Measurements from ENCODE around the gene LMLN. TPM values are rescaled to one million over a fixed set of nuclear protein-coding genes. Genes with fewer than 3 reads are reported as not detected.
A peak's percentile ranks its signal among the peaks of the same experiment; 100 is the strongest.
"Not testable (repeated sequence)": the region's sequence is repeated elsewhere in the genome, so short reads cannot be mapped to it uniquely, and the experiment has no call there.

LMLN gene, protein sequence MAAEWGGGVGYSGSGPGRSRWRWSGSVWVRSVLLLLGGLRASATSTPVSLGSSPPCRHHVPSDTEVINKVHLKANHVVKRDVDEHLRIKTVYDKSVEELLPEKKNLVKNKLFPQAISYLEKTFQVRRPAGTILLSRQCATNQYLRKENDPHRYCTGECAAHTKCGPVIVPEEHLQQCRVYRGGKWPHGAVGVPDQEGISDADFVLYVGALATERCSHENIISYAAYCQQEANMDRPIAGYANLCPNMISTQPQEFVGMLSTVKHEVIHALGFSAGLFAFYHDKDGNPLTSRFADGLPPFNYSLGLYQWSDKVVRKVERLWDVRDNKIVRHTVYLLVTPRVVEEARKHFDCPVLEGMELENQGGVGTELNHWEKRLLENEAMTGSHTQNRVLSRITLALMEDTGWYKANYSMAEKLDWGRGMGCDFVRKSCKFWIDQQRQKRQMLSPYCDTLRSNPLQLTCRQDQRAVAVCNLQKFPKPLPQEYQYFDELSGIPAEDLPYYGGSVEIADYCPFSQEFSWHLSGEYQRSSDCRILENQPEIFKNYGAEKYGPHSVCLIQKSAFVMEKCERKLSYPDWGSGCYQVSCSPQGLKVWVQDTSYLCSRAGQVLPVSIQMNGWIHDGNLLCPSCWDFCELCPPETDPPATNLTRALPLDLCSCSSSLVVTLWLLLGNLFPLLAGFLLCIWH
- 1 to 10 TPM; 2.6 to 4.2 TPM for total RNA-seq

DNA sequence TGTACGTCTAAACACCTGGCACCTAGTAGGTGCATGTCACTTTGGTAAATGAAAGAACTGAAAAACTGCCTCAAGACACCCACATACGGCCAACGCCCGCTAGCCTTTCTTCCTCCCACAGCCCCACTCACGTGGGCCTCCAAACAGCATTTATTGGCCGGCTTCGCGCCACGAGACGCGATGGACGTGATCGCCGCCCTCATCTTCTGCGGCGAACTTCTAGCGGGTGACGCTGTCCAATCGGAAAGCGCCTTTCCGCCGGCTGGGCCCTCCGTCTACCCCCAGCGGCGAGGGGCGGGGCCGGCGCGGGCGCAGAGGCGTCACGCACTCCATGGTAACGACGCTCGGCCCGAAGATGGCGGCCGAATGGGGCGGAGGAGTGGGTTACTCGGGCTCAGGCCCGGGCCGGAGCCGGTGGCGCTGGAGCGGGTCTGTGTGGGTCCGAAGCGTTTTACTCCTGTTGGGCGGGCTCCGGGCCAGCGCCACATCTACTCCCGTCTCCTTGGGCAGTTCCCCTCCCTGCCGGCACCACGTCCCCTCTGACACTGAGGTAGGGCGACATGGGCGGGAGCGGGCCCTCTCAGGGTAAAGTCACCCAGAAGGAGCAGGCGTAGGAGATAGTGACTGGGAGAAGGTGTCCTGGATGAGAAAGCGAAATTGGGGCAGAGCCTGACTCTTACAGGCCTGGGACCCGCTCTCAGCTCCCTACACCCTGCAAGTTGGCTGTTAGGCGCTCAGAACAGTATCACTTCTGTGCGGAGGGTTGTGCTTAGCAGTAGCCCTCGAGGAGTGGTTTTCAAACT lies at the start of gene LMLN:
Gene LMLN (plus strand): TSS at position 327 of the 803 bp plus-strand sequence. CDS start 29 bp downstream, at position 356.
- Mint-ChIP-seq H3K4me3 (peak within 1 kb of the TSS; percentile 86), H3K27me3 (no peaks in the 10 kb centered on the region), H3K9me3 (no peaks in the 10 kb centered on the region), H3K4me1 (ENCODE audit: low read depth in 2 of 2) (peaks cover 42 to 50% of the 10 kb centered on the region in 2 donors), H3K27ac (peak within 1 kb of the TSS; percentile 88 to 91), H3K36me3 (peaks cover 10% of the 10 kb centered on the region)
- ATAC-seq, result peak; percentile 98 to 99
- peak; percentile 97 for DNase-seq (ENCODE audit: low spot score)

DNA sequence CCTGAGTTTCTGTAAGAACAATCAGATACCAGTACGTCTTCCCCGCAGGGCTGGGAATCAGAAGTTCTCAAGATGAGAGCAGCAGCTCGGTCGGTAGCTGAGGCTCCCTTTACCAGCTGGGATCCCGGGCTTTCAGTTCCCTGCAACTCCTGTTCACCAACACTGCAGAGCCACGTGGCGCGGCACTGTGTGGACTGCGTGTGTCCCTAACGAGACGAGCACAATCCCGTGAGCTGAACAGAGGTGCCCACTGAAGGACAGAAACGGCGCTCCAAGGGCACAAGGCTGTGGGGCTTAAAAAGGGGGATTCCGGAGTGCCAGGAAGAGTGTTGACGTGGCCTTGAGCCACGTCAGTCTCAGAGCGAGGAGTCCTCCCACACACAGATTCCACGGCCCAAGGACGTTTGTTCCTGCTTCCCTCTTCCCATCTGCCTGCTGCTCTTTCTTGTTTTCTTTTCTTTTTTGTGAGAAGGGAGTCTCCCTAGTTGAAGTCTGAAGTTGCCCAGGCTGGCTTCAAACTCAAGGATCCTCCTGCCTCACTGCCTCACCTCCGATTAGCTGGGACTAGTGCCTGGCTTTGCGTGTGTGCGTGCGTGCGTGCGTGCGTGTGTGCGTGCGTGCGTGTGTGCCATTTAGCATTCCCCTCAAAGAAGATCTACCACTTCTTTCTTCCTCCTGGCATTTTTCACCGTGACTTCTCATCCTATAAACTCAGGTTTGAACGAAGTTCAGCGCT lies 47.1 kb upstream of the LMLN start:
- Mint-ChIP-seq H3K36me3 (no peaks in the 10 kb centered on the region), H3K4me3 (peak overlapping the region; percentile 66), H3K27ac (peak overlapping the region; percentile 69), H3K27me3 (no peaks in the 10 kb centered on the region), H3K4me1 (ENCODE audit: low read depth in 2 of 2) (peaks cover 0 to 11% of the 10 kb centered on the region in 2 donors), H3K9me3 (no peaks in the 10 kb centered on the region)
- DNase-seq (ENCODE audit: low spot score) (no peak), ATAC-seq (peak in 1 of 2 donors; percentile 82)

DNA sequence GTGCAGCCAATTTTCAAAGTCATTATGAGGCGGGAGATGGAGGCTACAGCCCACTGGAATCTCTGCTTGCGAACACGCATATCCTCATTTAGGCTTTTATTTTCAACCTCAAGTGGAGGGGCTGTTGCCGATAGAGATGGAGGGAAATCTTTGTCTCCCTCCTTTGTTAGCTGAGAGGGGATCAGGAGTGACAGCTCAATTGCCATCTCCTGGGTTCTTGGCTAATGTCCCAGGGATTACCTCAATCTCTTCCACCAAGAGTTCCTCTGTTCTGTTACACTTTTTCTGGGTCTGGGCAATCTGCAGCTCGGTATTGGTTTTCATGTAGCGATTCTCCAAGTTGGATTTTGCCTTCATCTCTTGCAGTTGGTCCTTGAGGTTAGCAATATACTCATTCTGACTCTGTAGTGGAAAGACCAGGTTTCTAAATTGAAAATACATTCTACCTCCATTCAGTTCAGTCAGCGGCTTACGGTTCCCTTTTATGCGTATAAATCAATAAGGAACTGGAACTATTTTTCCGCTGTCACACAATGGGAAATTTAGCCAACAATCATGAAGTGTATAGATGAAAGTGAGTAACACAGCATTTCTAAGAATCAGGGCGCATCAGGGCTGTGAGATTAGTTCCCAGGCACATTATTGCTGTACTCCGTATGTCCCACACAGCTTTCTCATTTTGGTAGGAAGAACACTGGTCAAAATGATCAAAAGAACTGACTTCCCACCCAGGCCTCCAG lies 46.2 kb upstream of the LMLN start:
- H3K27ac Mint-ChIP-seq, result peak overlapping the region; percentile 69
- H3K4me1 Mint-ChIP-seq (ENCODE audit: low read depth in 2 of 2), result peaks cover 0 to 10% of the 10 kb centered on the region in 2 donors
- ATAC-seq (peak in 1 of 2 donors; percentile 37), DNase-seq (ENCODE audit: low spot score) (no peak)
- H3K9me3 Mint-ChIP-seq, result no peaks in the 10 kb centered on the region
- no peaks in the 10 kb centered on the region for H3K27me3 Mint-ChIP-seq
- H3K4me3 Mint-ChIP-seq, result peak overlapping the region; percentile 66
- H3K36me3 Mint-ChIP-seq, result no peaks in the 10 kb centered on the region

DNA sequence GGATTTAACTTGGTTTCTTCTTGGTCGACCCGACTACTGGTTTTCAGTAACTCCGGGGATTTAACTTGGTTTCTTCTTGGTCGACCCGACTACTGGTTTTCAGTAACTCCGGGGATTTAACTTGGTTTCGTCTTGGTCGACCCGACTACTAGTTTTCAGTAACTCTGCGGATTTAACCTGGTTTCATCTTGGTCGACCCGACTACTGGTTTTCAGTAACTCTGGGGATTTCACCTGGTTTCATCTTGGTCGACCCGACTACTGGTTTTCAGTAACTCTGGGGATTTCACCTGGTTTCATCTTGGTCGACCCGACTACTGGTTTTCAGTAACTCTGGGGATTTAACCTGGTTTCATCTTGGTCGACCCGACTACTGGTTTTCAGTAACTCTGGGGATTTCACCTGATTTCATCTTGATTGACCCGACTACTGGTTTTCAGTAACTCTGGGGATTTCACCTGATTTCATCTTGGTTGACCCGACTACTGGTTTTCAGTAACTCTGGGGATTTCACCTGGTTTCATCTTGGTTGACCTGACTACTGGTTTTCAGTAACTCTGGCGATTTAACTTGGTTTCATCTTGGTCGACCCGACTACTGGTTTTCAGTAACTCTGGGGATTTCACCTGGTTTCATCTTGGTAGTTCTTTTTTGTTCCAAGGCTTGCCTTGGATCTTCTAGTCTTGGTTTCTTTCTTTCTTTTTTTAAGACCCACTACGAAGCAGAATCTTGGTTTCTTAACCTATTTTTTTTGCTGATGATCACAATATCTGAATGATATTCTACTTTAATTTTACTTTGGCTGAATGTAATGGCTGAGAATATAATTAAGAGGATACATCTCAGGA lies 38.4 kb upstream of the LMLN start:
- H3K4me1 Mint-ChIP-seq (ENCODE audit: low read depth in 2 of 2); H3K36me3 Mint-ChIP-seq; H3K9me3 Mint-ChIP-seq; ATAC-seq; H3K27me3 Mint-ChIP-seq; DNase-seq (ENCODE audit: low spot score); H3K27ac Mint-ChIP-seq: not testable (repeated sequence)
- peak overlapping the region; percentile 29 for H3K4me3 Mint-ChIP-seq

DNA sequence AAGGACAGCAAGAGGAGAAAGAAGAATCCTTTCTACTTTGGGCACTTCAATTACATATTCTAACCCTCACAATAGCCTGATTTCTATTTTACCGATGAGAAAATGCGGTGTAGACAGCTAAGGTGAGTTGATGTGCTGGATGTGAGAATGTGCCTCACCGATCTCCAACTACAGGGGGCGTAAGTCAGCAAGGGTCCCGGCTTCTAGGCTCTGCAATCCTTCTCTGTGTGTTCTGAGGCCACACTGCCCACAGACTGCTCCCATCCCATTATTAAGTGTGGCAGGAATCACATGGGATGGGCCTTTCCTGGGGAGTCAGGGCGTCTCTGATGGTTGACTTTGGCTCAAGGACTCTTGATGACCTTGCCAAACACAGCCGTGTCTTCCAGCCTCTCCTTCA lies 33.6 kb upstream of the LMLN start:
- Mint-ChIP-seq H3K27ac (no peak overlapping the region), H3K4me1 (ENCODE audit: low read depth in 2 of 2) (peaks cover 3 to 7% of the 10 kb centered on the region in 2 donors), H3K9me3 (no peaks in the 10 kb centered on the region), H3K27me3 (no peaks in the 10 kb centered on the region), H3K4me3 (no peak overlapping the region), H3K36me3 (peaks cover 5% of the 10 kb centered on the region)
- DNase-seq (ENCODE audit: low spot score), result no peak
- ATAC-seq, result no peak

DNA sequence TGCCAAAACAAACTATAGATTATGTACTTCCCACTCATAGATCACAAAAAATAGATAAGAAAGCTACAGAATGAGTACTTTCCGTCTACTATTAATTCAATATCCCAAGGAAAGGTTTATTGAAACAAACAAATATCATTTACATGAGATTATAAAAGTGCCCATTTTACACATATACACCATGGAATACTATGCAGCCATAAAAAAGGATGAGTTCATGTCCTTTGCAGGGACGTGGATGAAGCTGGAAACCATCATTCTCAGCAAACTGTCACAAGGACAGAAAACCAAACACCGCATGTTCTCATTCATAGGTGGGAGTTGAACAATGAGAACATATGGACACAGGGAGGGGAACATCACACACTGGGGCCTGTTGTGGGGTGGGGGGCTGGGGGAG lies 32.4 kb upstream of the LMLN start:
- not testable (repeated sequence) for H3K9me3 Mint-ChIP-seq; ATAC-seq; H3K27ac Mint-ChIP-seq; H3K36me3 Mint-ChIP-seq; H3K4me1 Mint-ChIP-seq (ENCODE audit: low read depth in 2 of 2); H3K27me3 Mint-ChIP-seq; DNase-seq (ENCODE audit: low spot score); H3K4me3 Mint-ChIP-seq

DNA sequence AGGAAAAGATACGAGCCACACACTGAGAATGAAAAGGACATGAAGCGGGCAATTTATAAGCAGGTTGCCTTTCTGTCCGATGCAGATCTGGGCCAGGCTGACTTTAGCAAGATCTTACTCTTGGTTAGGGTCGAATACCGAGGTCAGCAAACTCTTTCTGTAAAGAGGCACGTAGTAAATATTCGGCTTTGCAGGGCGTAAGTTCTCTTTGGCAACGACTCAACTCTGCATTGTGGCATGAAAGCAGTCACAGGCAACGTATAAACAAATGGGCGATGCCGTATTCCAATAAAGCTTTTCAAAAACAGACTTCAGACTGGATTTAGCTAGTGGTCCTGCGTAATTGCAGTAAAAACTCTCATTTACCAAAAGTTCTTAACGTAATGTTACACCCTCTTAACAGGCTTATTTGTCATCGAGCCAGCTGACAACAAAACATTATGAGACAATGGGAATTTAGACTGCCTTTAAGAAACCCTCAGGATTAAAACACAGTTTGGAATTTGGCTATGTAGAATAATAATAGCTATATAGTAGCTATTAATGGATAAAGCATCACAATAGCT lies 23.1 kb upstream of the LMLN start:
- no peaks in the 10 kb centered on the region for H3K27me3 Mint-ChIP-seq
- DNase-seq (ENCODE audit: low spot score) (no peak), ATAC-seq (no peak)
- H3K4me1 Mint-ChIP-seq (ENCODE audit: low read depth in 2 of 2), result peaks cover 3 to 6% of the 10 kb centered on the region in 2 donors
- no peak overlapping the region for H3K27ac Mint-ChIP-seq
- no peak overlapping the region for H3K4me3 Mint-ChIP-seq
- no peaks in the 10 kb centered on the region for H3K9me3 Mint-ChIP-seq
- peaks cover 4% of the 10 kb centered on the region for H3K36me3 Mint-ChIP-seq

DNA sequence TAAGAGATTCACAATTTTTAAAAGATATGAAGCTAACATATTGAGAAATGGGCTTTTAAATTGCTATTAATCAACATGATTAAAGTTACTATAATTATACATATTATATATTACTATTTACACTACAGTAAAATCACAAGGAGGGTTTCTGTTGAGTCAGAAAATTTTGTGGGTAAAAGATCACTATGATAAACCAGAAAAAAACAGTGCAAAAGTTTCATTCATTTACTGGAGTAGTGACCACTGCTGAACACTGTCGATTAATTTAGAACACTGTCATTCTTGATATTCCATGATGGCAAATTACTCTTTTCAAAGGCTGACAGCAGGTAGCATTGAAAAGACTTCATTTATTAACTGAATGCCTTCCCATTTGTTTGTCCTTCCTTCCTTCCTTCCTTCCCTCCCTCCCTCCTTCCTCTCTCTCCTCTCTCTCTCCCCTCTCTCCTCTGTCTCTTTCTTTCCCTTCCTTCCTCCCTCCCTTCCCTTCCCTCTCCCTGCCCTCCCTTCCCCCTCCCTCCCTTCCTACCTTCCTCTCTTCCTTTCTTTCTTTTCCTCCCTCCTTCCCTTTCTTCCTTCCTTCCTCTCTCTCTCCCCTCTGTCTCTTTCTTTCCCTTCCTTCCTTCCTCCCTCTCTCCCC lies 19.2 kb upstream of the LMLN start:
- Mint-ChIP-seq H3K4me1 (ENCODE audit: low read depth in 2 of 2) (peaks cover 3 to 6% of the 10 kb centered on the region in 2 donors), H3K27ac (no peak overlapping the region), H3K36me3 (peaks cover 4% of the 10 kb centered on the region), H3K27me3 (no peaks in the 10 kb centered on the region), H3K9me3 (no peaks in the 10 kb centered on the region), H3K4me3 (no peak overlapping the region)
- ATAC-seq (peak in 1 of 2 donors; percentile 36), DNase-seq (ENCODE audit: low spot score) (no peak)

DNA sequence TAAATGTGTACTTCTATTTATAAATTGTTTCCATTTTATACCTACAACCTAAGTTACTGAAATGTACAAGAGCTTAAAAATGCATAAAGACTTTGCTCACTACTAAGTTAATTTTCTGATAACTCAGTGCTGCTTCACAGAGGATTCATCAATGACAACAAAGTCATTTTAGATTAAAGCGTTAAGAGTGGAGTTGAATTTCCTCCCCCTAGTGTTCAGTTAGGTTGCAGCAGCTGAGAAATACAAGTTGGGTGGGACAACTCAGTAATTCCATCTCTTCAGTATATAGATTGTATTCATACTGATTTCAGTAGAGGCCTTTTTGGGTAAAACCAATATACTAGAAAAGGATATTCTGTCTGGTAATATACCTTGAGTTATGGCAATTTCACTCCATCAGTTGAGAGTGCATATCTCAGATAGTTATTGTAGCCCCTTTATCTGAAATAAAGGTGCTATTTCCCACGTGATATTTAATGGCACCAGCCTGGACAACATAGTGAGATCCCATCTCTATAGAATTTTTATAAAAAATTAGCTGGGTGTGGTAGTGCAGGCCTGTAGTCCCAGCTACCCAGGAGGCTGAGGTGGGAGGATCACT lies 17.0 kb upstream of the LMLN start:
- H3K27me3 Mint-ChIP-seq, result no peaks in the 10 kb centered on the region
- peaks cover 4% of the 10 kb centered on the region for H3K36me3 Mint-ChIP-seq
- no peak overlapping the region for H3K4me3 Mint-ChIP-seq
- H3K9me3 Mint-ChIP-seq, result no peaks in the 10 kb centered on the region
- H3K27ac Mint-ChIP-seq, result no peak overlapping the region
- H3K4me1 Mint-ChIP-seq (ENCODE audit: low read depth in 2 of 2), result peaks cover 3 to 6% of the 10 kb centered on the region in 2 donors
- ATAC-seq (peak in 1 of 2 donors; percentile 62), DNase-seq (ENCODE audit: low spot score) (no peak)

DNA sequence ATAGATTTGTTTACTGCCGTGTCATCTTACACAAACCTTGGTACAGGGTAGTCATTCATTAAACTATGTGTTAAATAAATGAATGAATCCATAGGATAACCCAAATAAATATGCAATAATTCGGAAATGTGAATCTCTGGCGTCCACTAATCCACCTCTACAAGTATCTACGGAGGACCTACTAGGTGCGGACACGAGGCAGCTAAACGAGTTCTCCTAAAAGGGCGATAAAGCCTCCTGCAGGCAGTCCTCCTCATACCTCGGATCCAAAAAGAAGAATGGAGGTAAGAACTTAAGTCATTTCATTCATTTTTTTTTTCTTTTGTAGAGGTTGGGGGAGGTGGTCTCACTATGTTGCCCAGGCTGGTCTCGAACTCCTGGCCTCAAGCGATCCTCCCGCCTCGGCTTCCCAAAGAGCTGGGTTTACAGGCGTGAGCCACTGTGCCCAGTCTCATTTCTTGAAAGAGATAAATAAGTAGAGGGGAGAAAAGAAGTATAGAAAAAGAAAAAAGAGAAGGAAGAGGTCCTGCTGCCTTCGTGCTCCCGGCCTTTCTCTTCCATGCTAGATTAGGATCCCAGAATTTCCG lies 10.7 kb upstream of the LMLN start:
- peaks cover 28% of the 10 kb centered on the region for H3K36me3 Mint-ChIP-seq
- no peaks in the 10 kb centered on the region for H3K9me3 Mint-ChIP-seq
- DNase-seq (ENCODE audit: low spot score), result no peak
- H3K27ac Mint-ChIP-seq, result peak overlapping the region; percentile 98 to 99
- H3K4me1 Mint-ChIP-seq (ENCODE audit: low read depth in 2 of 2), result peaks cover 37% of the 10 kb centered on the region in 2 donors
- no peak for ATAC-seq
- H3K27me3 Mint-ChIP-seq, result no peaks in the 10 kb centered on the region
- H3K4me3 Mint-ChIP-seq, result peak overlapping the region; percentile 96
